GM23338 (cell line): ENCODE measurements around the gene GNAI2. TPM values are rescaled to one million over a fixed set of nuclear protein-coding genes. Genes with fewer than 3 reads are reported as not detected.

ENCODE experiments used
- ATAC-seq: fragments of 200-7000 bp; cut with Tn5 transposase; 3 replicates; pipeline ENCODE4 v1.9.1; 2020
- DNase-seq: peaks from one replicate; pipeline ENCODE4 v3.0.0-alpha.2; 2015; ENCODE audit warnings: low spot score
- H2AFZ ChIP-seq: fragments of 200-600 bp; sonication (generic); 2 replicates; pipeline ENCODE4 v1.8.0; 2016; ENCODE audit warnings: antibody characterized with exemption, mild to moderate bottlenecking, moderate library complexity
- H3F3A ChIP-seq: fragments of 200-600 bp; sonication (generic); replicated peaks from 2 replicates; pipeline ENCODE4 v1.8.0; 2017; ENCODE audit warnings: antibody characterized with exemption, mixed run types, low read depth
- H3K27ac ChIP-seq: fragments of 200-600 bp; sonication (generic); 2 replicates; pipeline ENCODE4 v1.6.1; 2016; ENCODE audit warnings: low read depth
- H3K27me3 ChIP-seq: fragments of 200-600 bp; sonication (generic); 2 replicates; pipeline ENCODE4 v1.8.0; 2016; ENCODE audit warnings: mild to moderate bottlenecking, mixed run types, moderate library complexity; ENCODE audit not compliant: insufficient read depth
- H3K36me3 ChIP-seq: fragments of 200-600 bp; sonication (generic); 2 replicates; pipeline ENCODE4 v1.8.0; 2016; ENCODE audit warnings: mild to moderate bottlenecking; ENCODE audit not compliant: insufficient read depth
- H3K4me1 ChIP-seq: fragments of 200-600 bp; sonication (generic); 2 replicates; pipeline ENCODE4 v1.8.0; 2016; ENCODE audit warnings: mild to moderate bottlenecking, moderate library complexity; ENCODE audit not compliant: insufficient read depth
- H3K4me2 ChIP-seq: fragments of 200-600 bp; sonication (generic); 2 replicates; pipeline ENCODE4 v1.7.1; 2017; ENCODE audit warnings: mixed run types
- H3K4me3 ChIP-seq: fragments of 200-600 bp; sonication (generic); 2 replicates; pipeline ENCODE4 v1.6.1; 2016; ENCODE audit warnings: mixed run types
- H3K79me2 ChIP-seq: fragments of 200-600 bp; sonication (generic); replicated peaks from 2 replicates; pipeline ENCODE4 v1.8.0; 2017; ENCODE audit warnings: mild to moderate bottlenecking; ENCODE audit not compliant: insufficient read depth
- H3K9me2 ChIP-seq: fragments of 200-600 bp; sonication (generic); 2 replicates; pipeline ENCODE4 v1.8.0; 2017; ENCODE audit not compliant: insufficient read depth
- H4K20me1 ChIP-seq: fragments of 200-600 bp; sonication (generic); replicated peaks from 2 replicates; pipeline ENCODE4 v1.8.0; 2017; ENCODE audit warnings: mild to moderate bottlenecking; ENCODE audit not compliant: insufficient read depth
- H3K27ac Mint-ChIP-seq: 2 replicates; pipeline ENCODE4 v1.8.0; 2020; ENCODE audit warnings: inconsistent platforms, mild to moderate bottlenecking, moderate library complexity, mixed read lengths
- H3K27me3 Mint-ChIP-seq: 3 replicates; pipeline ENCODE4 v1.8.0; 2022; ENCODE audit warnings: low read depth, mild to moderate bottlenecking, moderate library complexity, mixed read lengths, inconsistent platforms; ENCODE audit not compliant: insufficient read depth, poor library complexity
- H3K36me3 Mint-ChIP-seq: 3 replicates; pipeline ENCODE4 v1.8.0; 2021; ENCODE audit warnings: low read depth, mild to moderate bottlenecking, inconsistent platforms, moderate library complexity, mixed read lengths
- H3K4me1 Mint-ChIP-seq: 3 replicates; pipeline ENCODE4 v1.8.0; 2020; ENCODE audit warnings: mild to moderate bottlenecking, inconsistent platforms, mixed read lengths
- H3K4me3 Mint-ChIP-seq: 3 replicates; pipeline ENCODE4 v1.8.0; 2021; ENCODE audit warnings: moderate library complexity, mild to moderate bottlenecking, inconsistent platforms, mixed read lengths
- H3K9me3 Mint-ChIP-seq: 3 replicates; pipeline ENCODE4 v1.8.0; 2020; ENCODE audit warnings: moderate library complexity, mild to moderate bottlenecking, inconsistent platforms, mixed read lengths
- CREB1 ChIP-seq: fragments of 250-450 bp; sonication (Bioruptor Pico); IDR thresholded peaks from 2 replicates; pipeline ENCODE4 v1.5.0; 2020; ENCODE audit warnings: low read depth, mild to moderate bottlenecking, moderate library complexity
- CTCF ChIP-seq, 2 experiments: fragments of 200-600 bp in 1 of 2; sonication (generic) in 1 of 2; conservative IDR thresholded peaks; 2 replicates each; pipeline versions ENCODE4 v1.5.1 to v1.6.1; 2016 to 2017; ENCODE audit warnings: antibody characterized with exemption in 2 of 2, low read depth in 2 of 2, mild to moderate bottlenecking in 2 of 2, moderate library complexity in 1 of 2
- ETS1 ChIP-seq: IDR thresholded peaks from 2 replicates; pipeline ENCODE4 v1.6.1; 2016; ENCODE audit warnings: antibody characterized with exemption
- EZH2 ChIP-seq: fragments of 200-600 bp; sonication (generic); IDR thresholded peaks from one replicate; pipeline ENCODE4 v1.8.0; 2017; ENCODE audit warnings: antibody characterized with exemption, mild to moderate bottlenecking, low read depth; ENCODE audit not compliant: unreplicated experiment
- EZH2phosphoT487 ChIP-seq: fragments of 200-600 bp; sonication (generic); IDR thresholded peaks from one replicate; pipeline ENCODE4 v1.8.1; 2018; ENCODE audit warnings: antibody characterized with exemption; ENCODE audit not compliant: unreplicated experiment
- JUNB ChIP-seq: IDR thresholded peaks from one replicate; pipeline ENCODE4 v1.6.1; 2016; ENCODE audit warnings: antibody characterized with exemption; ENCODE audit not compliant: unreplicated experiment
- NANOG ChIP-seq: IDR thresholded peaks from 2 replicates; pipeline ENCODE4 v1.6.1; 2016; ENCODE audit warnings: antibody characterized with exemption, borderline replicate concordance
- POLR2AphosphoS5 ChIP-seq: IDR thresholded peaks from 2 replicates; pipeline ENCODE4 v1.6.1; 2016; ENCODE audit warnings: antibody characterized with exemption, low read depth
- REST ChIP-seq: IDR thresholded peaks from one replicate; pipeline ENCODE4 v1.6.1; 2018; ENCODE audit warnings: antibody characterized with exemption; ENCODE audit not compliant: unreplicated experiment
- STAT1 ChIP-seq: IDR thresholded peaks from one replicate; pipeline ENCODE4 v1.6.1; 2016; ENCODE audit warnings: antibody characterized with exemption; ENCODE audit not compliant: unreplicated experiment
- ZNF114 ChIP-seq: fragments of 250-450 bp; sonication (Bioruptor Pico); IDR thresholded peaks from 2 replicates; pipeline ENCODE4 v1.5.0; 2020; ENCODE audit warnings: mild to moderate bottlenecking, moderate library complexity
- ZNF331 ChIP-seq: fragments of 250-450 bp; sonication (Bioruptor Pico); IDR thresholded peaks from 2 replicates; pipeline ENCODE4 v1.5.0; 2020; ENCODE audit warnings: low read depth, mild to moderate bottlenecking, moderate library complexity
- ZNF462 ChIP-seq: fragments of 250-450 bp; sonication (Bioruptor Pico); IDR thresholded peaks from 2 replicates; pipeline ENCODE4 v1.5.0; 2020; ENCODE audit warnings: mild to moderate bottlenecking, moderate library complexity
- polyA plus RNA-seq: library from polyadenylated mRNA; unstranded; fragments of >200 nt; fragmentation: Nextera tagmentation; extraction: Ambion mirVana; gene quantifications from 2 replicates; pipeline ENCODE4 v1.2.1, GENCODE V29; 2016
- total RNA-seq: library from RNA; depleted of rRNA; stranded (reverse); fragments of >200 nt; shearing (Covaris generic); gene quantifications from 2 replicates; pipeline ENCODE4 v1.2.3, GENCODE V29; 2014

The GNAI2 gene
- total and polyA plus RNA-seq, 2 experiments from 2014 or later = 138 to 153 TPM

GRCh38 chr3:50214824-50215223, 21.2 kb upstream of the GNAI2 start:
- H3K9me2 ChIP-seq = no peaks in the 10 kb centered on the region
- TF ChIP-seq JUNB (no peak), POLR2AphosphoS5 (no peak), CTCF (conservative IDR thresholded peaks at IDR 0.05; ENCODE audit: low read depth in 2 of 2) (no peak), ZNF114 (CRISPR knock-in tag) (no peak), NANOG (no peak), EZH2 (no peak), ZNF331 (CRISPR knock-in tag) (no peak), CREB1 (no peak), STAT1 (no peak), ETS1 (no peak), EZH2phosphoT487 (no peak), ZNF462 (CRISPR knock-in tag) (no peak), REST (no peak)
- no peak overlapping the region for H3K27ac Mint-ChIP-seq

More at GRCh38 chr3:50214824-50215223, 21.2 kb upstream of the GNAI2 start:
- Histone ChIP-seq H3K36me3 (no peaks in the 10 kb centered on the region), H3K27ac (no peak overlapping the region), H3F3A (0 out of 2 replicates have a peak, but pooled peaks cover 2% of the 10 kb centered on the region), H3K27me3 (no peaks in the 10 kb centered on the region), H3K4me3 (no peak overlapping the region), H2AFZ (no peak overlapping the region), H3K79me2 (no peaks in the 10 kb centered on the region), H3K4me2 (no peak overlapping the region), H4K20me1 (no peaks in the 10 kb centered on the region), H3K4me1 (no peaks in the 10 kb centered on the region)
- H3K36me3 Mint-ChIP-seq = no peaks in the 10 kb centered on the region
- H3K9me3 Mint-ChIP-seq = no peaks in the 10 kb centered on the region
- H3K4me1 Mint-ChIP-seq = peaks cover 14% of the 10 kb centered on the region
- H3K27me3 Mint-ChIP-seq = peaks cover 12% of the 10 kb centered on the region
- ATAC-seq = no peak
- H3K4me3 Mint-ChIP-seq = no peak overlapping the region
- no peak for DNase-seq
